CD4-positive, alpha-beta T cell treated with Interleukin-1 beta for 1 hour (primary cell): ENCODE results near the gene SH3RF3.

Experiments used
- DNase-seq, 2 donors: peaks; one replicate each; pipeline ENCODE4 v3.0.0-alpha.2; 2020 to 2022

The SH3RF3 gene

DNA sequence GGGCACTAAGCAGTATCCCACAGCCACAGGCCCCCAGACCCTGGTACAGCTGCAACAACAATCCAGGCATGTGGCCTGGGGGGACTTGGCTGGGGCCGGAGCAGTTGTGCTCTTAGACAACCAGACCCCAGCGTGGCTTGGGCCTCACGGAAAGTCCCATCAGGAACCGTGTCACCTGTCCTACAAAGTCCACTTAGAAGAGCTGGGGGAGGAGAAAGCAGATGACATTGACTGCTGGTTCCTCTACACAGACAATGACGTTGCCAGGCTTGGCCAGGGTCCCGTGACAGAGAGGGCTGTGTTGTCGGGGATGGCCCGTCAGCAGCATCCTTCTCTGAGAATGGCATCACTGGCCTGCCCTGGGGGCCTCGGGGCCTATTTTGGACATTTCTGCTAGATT is 360.3 kb downstream of the SH3RF3 start:
- no peak for DNase-seq

DNA sequence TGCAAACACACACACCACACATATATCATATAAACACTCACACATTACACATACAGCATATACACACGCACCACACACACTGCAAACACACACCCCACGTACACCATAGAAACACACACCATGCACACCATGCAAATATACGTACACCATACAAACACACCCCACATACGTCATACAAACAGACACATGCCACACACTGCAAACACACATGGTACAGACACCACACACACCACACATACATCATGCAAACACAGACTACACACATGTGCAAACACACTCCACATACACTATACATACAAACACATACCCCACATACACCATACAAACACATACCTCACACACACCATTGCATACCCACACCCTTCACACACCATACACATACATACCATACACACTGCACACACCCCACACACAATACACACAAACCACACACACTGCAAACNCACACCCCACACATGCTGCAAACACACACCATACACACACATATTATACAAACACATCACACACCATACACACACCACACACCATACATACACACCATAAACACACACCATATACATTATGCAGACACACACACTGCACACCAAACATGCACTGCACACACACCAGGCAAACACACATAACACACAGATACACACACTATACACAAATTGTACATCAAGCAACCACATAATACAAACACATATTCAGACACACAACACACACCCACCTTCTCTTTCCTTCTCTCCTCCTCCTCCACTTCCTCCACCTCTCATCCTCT is 364.4 kb downstream of the SH3RF3 start:
- no peak for DNase-seq

DNA sequence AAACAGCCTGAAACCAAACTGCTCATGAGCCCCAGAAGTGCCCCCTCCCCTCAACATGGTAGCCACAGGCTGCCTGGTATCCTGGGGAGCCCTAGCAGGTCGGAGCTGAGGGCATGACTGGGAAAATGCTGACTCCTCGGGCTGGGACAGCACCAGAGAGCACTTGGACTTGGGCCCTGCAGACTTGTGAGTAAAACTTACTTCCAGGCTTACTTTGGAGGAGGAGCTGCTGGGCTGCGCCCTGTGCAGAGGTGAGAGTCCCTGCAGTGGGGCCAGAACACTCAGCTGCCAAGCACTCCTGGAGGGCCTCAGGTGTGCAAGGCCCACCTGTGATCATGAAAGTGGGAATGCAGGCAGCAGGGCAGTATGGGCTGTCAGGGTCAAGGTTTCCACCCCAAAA is 365.3 kb downstream of the SH3RF3 start:
- no peak for DNase-seq

DNA sequence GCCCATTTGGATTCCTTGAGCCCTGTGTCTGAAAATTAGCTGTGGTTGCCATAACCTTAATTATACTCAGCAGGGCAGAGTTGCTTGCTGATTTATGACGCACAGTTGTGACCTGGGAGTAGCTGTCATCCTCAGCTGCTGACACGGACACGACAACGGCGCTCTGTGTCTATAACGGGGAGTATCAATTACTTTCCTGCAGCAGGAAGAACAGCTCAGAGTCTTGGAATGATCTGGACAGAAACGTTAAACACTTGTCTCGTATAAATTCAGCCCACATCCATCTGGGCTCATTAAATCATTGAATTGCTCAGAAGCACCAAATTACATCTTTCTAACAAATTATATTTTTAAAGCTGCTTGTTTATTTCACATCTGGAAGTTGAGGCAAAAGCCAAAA is 368.5 kb downstream of the SH3RF3 start:
- no peak for DNase-seq

DNA sequence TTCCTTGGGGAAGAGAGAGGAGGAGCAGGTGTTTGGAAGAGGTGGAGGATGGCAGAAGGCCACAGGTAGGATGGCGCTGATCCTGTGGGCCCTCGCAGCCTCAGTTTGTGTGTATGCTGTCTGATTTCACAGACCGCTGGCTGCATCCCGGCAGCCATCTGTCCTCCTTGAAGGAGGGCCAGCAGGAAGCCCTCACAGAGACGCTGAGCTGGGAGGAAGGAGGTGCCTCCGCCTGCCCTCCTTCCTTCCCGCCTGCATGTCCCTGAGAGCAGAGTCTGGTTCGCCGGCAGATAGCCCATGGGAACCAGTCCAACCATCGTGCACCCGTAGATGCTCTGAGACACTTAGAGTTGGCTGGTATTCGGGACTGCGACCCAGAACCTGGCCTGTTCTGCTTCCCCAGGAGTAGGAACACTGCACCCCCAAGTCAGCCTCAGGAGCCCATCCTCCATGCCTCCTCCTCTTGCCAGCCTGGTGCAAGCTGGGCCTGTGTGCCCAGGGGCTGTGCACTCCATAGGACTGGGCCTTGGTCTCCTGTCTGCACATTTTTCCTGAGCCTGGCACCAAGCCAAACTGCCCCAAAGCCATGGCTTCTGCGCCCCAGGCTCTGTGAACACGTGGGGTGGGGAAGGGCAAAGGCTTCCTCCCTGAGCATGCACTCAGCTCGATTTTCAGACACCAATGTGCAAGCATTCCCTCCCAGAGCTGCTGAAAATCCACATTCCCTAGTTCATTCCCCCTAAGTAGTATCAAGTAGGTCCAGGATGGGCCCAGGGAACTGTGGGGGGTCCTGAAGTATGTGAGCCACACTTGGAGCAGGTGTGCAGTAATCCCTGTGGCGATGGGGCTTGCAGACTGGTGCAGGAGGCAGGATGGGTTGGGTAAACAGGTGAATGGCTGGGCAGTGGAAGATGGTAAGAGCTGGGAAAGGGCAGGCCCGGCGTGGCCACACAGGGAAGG is 369.2 kb downstream of the SH3RF3 start:
- no peak for DNase-seq

DNA sequence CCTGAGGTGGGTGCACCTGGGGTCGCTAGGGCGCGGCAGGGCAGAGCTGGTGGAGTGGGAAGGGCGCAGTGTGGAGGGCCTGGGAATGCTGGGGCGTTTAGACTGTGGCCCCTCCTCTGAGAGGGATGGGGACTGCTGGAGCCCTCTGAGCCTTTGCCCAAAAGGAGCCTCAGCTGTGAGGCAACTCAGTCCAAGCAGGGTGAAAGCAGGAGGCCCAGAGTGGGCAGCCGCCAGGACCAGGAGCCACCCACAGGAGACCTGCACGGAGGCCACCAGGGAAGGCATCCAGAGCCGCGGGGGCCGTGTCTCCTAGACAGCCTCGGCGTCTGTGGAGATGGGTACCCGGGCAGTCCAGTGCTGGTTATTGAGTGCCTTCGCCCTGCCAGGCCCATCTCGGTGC is 369.9 kb downstream of the SH3RF3 start:
- DNase-seq = no peak

DNA sequence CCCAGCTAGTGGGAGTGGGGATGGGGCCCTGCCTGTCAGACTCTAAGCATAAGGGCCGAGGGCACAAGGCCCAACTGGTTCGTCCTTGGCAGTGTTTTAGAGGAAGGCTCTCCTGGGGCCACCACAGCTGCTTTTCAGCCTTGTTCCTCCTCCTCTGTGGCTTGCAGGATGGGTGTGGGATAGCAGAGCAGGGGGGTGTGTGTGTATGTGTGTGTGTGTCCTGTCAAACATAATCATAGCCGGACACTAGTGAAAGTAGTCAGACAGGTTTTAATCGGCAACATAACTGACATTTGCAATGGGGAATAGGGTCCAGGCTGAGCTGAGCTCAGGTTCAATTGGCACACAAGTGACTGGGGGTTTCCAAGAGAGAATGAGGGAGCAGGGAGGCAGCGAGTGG is 370.6 kb downstream of the SH3RF3 start:
- no peak for DNase-seq

DNA sequence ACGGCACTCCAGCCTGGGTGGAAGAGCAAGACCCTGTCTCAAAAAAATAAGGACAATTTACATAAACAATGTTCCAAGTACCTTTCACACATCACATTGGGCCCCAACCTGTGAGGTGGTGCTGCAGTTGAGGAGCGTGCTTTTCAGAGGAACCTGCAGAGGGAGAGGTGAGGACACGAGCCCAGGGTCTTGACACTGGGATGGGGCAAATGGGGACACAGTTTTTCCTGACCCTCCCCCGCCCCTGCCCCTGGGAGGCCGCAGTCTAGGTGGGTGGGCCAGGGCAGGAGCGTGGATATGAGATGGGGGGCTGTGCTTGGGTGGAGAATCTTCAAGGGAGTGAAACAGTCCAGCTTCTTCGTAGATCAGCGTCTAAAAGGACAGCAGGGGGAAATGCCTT is 371.9 kb downstream of the SH3RF3 start:
- no peak for DNase-seq

DNA sequence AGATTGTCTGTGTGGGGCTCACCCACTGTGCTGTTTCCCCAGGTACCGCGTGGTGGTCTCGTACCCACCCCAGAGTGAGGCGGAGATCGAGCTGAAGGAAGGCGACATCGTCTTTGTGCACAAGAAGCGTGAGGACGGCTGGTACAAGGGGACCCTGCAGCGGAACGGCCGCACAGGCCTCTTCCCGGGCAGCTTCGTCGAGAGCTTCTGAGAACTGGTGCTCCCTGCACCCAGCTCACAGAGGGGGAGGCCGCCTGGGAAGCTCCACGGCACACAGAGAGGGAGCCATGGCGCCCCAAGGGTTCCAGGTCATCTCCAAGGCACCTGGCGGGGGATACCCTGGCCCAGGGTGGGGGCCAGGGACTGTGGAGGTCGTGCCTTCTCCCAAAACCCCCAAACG is 372.5 kb downstream of the SH3RF3 start:
- no peak for DNase-seq

DNA sequence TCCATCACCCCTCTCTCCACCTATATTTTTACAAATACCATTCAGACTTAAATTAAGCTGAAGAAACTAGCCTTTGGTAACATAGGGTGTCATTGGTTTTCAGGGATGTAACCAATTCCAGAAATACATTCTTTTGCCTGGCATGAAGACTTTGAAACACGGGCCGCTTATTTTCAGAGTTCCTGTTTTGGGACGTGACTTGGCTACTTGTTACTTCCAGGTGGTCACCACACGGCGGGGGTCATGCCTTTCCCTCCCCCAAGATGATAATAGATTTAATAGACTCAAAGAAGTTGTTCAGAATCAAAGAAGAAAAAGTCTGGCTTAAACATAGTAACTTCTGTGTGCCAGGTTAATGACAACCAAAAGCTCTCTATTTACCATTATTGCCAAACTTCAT is 374.2 kb downstream of the SH3RF3 start:
- no peak for DNase-seq

DNA sequence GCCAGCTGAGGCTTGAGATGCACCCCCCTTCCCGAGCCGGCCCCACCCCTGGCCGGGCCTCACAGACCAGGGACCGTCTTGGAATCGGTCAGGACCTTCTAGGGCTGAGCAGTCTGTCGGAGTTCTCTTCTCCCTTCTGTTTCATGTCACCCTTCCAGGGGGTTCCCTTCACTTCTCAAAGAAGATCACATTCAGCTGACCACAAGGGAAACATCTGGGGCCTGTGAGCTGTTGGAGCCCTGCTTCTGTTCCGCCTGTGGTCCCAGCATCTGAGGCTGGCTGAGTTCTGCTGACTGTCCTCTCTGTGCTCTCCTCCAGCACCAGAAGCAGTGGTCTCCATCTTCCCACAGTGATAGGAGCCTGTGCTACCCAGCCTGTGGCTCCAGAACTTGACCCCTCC is 378.2 kb downstream of the SH3RF3 start:
- DNase-seq = no peak

DNA sequence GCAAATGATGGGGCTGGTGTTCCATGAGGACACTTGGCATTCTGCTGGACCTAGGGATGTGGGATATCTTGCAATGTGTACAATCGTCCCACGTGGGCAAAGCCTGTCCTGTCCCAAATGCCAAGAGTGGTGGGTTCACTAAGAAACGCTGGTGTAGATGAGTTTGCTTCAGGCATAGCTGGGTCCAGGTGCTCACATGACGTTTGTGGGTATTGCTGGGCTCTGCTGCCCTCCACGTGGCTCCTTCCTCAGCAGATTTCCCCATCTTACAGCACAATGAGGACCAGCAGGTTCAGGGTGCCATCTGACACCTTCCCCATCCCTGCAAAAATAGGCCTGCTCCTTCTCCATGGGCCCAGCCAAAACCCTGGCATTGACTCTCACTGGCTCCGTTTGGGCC is 378.8 kb downstream of the SH3RF3 start:
- no peak for DNase-seq

DNA sequence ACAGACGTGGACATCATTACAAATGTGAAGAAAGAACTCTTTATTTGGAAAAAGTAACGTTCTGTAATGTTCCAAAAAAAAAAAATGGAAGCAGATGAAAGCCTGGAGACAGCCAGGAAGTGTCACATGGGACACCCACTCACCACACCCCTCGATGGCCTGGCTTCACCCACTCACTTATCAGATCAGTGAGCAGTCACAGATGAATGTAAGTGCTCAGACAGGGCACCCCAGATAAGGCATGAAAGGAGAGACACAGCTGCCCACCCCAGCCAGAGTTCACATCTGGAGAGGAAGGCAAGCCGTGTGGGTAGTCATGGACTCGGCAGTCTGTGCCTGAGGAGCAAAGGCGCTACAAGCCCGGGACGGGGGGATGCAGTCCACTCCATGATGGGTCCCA is 379.6 kb downstream of the SH3RF3 start:
- DNase-seq = no peak

DNA sequence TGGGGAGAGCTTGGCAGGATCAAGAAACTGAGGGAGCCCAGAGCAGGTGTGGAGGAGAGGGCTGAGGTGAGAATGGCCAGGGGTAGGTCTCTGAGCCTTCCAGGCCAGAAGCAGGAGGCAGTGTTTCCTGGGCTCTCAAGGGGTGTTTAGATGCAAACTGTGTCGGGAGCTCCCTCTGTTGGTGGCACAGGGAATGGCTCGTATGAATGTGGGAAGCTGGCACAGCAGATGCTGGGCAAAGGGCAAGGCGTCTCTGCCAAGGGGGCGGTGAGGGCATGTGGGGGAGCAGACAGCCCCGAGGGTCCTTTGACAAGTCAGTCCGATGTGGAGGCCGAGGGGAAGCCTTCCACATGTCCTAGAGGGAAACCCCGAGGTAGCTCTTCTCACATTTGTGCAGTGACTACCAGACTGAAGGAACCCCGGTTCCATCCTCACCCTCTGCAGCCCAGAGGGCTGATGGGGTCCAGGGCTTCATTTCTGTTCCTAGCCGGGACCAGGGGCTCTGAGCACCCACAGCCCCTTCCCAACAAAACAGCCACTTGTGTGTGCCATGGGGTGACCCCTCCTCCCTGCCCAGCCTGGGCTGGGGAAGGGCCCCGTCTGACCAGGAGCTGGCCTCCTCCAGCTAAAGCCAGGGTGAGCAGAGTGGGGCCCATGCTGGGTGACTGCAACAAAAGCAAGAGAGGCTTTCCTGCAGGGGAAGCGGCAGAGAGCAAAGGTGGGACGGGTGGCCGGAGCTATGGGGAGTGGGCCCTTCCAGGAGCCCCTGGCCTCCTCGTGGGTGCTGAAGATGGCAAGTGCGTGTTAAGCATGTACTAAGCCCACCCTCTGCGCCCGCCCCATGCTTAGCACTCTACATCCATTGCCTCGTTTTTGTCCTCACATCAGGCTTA is 381.4 kb downstream of the SH3RF3 start:
- DNase-seq = peak; percentile 72 to 76

DNA sequence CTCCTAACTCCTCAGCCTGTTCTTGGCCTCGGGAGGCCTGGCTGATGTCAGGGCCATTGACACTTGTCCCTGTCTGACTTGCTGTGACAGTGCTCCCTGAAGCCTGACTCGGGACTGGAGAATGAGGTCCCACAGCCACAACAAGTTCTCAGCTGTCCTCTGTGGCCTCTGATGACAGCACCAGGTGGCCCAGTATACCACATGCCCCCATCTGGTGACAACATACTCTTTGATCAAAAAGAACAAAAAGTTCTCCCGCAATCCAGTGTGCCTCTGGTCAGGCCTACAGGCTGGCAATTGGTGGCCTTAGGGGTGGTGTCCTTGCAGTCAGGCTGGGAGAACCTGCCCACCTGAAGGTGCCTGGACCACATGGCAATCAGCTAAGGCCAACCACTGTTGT is 382.2 kb downstream of the SH3RF3 start:
- no peak for DNase-seq

DNA sequence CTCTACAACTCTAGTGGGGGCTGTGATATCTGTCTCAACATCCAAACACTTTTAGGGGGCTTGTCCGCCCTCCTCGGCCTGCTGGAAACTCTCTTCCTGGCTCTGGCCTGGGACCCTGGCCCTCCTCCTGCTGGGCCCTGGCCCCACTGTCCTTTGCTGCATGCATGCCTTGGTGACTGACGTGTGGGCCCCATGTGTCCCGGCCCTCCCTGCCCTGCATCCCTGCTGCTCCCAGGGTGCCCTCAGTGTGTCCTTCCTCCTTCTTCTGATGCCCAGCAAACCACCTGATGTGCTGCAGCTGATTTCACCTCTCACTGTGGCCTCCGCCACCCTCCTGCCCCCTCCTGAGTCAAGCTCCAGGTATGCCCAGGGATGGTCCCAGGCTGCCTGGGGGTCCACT is 383.1 kb downstream of the SH3RF3 start:
- no peak for DNase-seq

DNA sequence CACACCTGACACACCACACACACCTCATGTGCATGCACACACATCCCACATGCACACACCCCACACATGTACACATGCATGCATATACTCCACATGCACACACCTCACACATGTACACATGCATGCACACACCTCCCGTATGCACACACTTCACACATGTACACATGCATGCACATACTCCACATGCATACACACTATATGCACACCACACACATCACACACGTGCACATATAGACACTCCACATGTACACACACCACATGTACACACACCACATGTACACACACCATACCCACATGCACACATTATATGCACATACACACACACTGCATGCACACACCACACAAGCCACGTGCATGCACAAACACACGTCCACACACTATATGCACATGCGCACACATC is 384.2 kb downstream of the SH3RF3 start:
- DNase-seq = no peak

DNA sequence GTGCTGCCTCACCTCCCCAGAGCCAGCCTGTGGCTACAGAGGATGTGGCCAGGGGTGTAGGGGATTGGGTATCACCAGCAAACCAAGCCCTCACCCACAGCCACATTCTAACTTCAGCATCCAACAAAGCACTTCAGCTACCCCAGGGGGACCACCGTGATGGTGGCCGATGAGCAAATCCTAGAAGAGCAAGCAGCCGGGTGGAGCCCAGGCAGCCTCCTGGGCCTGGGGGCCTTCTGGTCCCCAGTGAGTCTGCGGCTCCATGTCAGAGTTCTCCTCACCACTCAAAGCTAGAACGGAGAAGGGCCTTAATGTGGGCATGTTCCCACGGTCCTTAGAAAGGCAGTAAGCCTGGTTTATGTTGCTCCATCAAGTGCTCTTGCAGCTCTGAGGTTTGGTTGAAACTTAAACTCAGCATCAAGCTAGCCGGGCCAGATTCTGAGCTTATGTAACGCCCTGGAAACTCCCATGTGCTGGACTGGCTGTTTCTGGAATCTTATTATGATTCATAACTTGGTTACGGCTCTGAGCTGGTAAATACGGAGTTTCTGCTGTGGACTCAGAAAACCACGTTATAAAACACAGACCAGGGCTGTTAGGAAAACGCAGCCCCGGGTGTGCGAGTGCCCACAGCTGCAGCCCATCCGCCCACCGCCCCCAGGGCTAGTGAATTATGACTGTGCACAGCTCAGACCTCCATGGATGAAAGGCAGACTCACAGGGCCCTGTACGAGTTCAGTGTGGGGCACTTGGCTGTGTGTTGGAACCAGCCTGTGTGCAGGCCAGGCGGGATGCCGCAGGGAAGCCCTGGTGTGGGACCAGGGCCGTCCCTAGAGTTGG is 385.0 kb downstream of the SH3RF3 start:
- no peak for DNase-seq

DNA sequence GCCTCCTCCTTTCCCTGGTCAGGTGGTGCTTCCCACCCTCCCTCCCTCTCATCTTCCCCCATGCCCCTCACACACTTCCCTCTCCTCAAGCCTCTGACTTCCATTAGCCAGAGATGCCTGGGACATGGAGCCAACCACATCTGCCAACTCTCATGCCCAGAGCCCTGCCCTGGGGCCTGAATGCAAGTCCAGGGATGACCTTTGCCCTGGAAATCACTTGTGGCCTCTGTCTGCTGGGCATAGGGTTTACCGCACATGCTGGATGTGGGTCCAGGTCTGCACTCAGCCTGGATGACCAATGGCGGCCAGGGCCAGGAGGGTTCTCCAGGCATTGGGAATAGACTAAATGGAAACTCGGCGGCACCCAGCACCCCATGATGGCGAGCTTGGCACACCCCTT is 385.9 kb downstream of the SH3RF3 start:
- DNase-seq = no peak

DNA sequence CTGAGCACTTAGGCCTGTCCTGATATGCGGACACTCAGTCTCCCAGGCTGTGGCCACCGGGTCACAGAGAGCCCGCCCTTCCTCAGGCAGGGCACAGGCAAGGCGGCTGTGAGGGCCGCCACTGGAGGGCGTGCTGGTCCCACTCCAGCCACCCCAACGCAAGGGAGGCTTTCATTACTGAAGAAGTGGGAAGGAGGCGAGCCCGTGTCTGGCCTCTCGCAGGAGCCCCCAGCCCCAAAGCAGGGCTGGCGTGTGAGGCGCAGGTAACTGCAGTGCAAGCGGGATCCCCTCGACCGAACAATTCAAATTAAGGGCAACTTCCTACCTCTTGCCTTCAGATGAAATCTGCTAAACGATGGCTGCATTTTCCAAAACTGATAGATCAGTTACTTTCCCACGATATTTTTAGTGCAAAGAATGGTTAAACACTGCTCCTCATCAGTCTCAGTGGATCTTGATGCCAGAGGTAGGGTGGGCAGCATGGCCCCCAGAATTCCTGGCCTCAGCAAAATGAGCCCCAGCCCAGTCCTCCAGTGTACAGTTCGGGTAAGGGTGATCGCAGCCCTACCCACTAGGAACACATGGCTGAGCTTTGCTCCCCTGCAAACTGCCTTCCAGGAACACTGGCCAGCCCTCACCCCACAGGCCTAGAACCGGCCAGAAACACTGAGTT is 387.6 kb downstream of the SH3RF3 start:
- no peak for DNase-seq

DNA sequence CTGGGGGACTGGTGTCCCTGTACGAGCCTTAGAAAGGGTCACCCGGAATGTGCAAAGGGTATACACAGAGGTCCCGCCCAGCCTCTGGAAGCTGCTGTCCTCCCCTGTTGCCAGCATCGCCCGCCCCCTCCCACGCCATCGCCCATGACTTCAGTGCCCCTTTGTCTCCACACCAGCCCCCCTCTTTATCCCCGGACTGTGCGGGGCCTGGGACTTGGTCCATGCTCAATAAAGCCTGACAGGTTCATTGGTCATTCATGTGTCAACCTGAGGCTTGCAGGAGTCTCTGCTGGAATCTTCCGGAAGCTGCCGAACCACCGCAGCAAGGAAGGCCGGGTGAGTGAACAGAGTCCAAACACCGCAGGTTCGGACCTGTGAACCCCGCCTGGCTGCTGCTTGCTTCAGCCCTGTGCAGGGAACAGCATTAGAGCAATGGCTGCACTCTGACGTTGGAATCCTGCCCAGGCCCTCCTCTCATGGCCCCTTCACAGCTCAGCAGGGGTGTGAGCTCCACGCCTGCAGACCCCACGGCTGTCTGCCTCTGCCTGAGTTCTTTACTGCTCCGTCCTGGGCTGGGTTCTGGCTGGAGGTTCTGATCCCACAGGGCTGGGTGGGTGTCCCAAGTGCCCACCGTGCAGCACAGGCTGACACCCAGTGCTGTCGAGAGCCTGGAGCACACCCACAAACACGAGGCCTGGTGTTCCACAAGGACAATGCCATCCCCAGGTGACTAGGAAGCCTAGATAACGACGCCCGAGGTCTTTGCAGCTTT is 388.3 kb downstream of the SH3RF3 start:
- no peak for DNase-seq
